Ishikawa (cell line): ENCODE measurements around the gene MYH14.

Experiments
- CEBPB ChIP-seq: IDR thresholded peaks from 2 replicates; pipeline ENCODE4 v1.6.1; 2012
- EP300 ChIP-seq: IDR thresholded peaks from 2 replicates; pipeline ENCODE4 v1.6.1; 2012; ENCODE audit warnings: borderline replicate concordance
- NFIC ChIP-seq: IDR thresholded peaks from 2 replicates; pipeline ENCODE4 v1.6.1; 2012
- RAD21 ChIP-seq: IDR thresholded peaks from 2 replicates; pipeline ENCODE4 v1.6.1; 2012; ENCODE audit warnings: low read depth
- REST ChIP-seq: IDR thresholded peaks from 2 replicates; pipeline ENCODE4 v1.6.1; 2012; ENCODE audit warnings: low read depth, mild to moderate bottlenecking
- TAF1 ChIP-seq: IDR thresholded peaks from 2 replicates; pipeline ENCODE4 v1.6.1; 2012; ENCODE audit warnings: low read depth, mild to moderate bottlenecking
- YY1 ChIP-seq: IDR thresholded peaks from 2 replicates; pipeline ENCODE4 v1.6.1; 2012; ENCODE audit warnings: low read depth

GRCh38 chr19:50202962-50203280, 501 bp upstream of the MYH14 start:
- TF ChIP-seq REST: no peak
- TF ChIP-seq YY1: no peak
- TF ChIP-seq NFIC: no peak
- no peak for TF ChIP-seq EP300
- no peak for TF ChIP-seq CEBPB
- TF ChIP-seq RAD21: no peak
- TF ChIP-seq TAF1: no peak
